DOHH2 (cell line): ENCODE results near the gene PMPCB.
"Not testable (repeated sequence)": the region's sequence is repeated elsewhere in the genome, so short reads cannot be mapped to it uniquely, and the experiment has no call there.

Experiments
- EZH2phosphoT487 ChIP-seq: fragments of 200-600 bp; sonication (generic); IDR thresholded peaks from 2 replicates; pipeline ENCODE4 v1.6.1; 2017; ENCODE audit warnings: borderline replicate concordance, mild to moderate bottlenecking, antibody characterized with exemption, low read length, moderate library complexity, mixed read lengths
- TF ChIP-seq, protein P1 (sequence below): fragments of 200-600 bp; sonication (generic); IDR thresholded peaks from one replicate; pipeline ENCODE4 v1.5.1; 2014; ENCODE audit warnings: antibody characterized with exemption, mild to moderate bottlenecking, low read depth, low read length; ENCODE audit not compliant: poor library complexity, severe bottlenecking

- TF ChIP-seq, protein P1, sequence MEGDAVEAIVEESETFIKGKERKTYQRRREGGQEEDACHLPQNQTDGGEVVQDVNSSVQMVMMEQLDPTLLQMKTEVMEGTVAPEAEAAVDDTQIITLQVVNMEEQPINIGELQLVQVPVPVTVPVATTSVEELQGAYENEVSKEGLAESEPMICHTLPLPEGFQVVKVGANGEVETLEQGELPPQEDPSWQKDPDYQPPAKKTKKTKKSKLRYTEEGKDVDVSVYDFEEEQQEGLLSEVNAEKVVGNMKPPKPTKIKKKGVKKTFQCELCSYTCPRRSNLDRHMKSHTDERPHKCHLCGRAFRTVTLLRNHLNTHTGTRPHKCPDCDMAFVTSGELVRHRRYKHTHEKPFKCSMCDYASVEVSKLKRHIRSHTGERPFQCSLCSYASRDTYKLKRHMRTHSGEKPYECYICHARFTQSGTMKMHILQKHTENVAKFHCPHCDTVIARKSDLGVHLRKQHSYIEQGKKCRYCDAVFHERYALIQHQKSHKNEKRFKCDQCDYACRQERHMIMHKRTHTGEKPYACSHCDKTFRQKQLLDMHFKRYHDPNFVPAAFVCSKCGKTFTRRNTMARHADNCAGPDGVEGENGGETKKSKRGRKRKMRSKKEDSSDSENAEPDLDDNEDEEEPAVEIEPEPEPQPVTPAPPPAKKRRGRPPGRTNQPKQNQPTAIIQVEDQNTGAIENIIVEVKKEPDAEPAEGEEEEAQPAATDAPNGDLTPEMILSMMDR = not testable (repeated sequence)
- TF ChIP-seq EZH2phosphoT487 = not testable (repeated sequence)
Measured at GRCh38 chr7:103278195-103278594, 19.0 kb upstream of the PMPCB start.
